Stimulated activated effector memory CD8-positive, alpha-beta T cell treated with anti-CD3 and anti-CD28 coated beads, Interleukin-12 subunit alpha, Interleukin-12 subunit beta, amount 100 ng/mL, for 72 hours (primary cell): Measurements from ENCODE around the gene SCUBE2.

ENCODE experiments used
- ATAC-seq: fragments of 150-1000 bp; cut with Tn5 transposase; 2 replicates; pipeline ENCODE4 v1.10.0; 2021
- DNase-seq, 2 donors: peaks; one replicate each; pipeline ENCODE4 v3.0.0; 2021 to 2022; ENCODE audit warnings: low spot score in 2 of 2
- H3K27ac Mint-ChIP-seq: one replicate; pipeline ENCODE4 v1.8.0; 2022; ENCODE audit warnings: mild to moderate bottlenecking, mixed read lengths
- H3K36me3 Mint-ChIP-seq: one replicate; pipeline ENCODE4 v1.8.0; 2022; ENCODE audit warnings: mild to moderate bottlenecking, mixed read lengths
- H3K4me1 Mint-ChIP-seq: one replicate; pipeline ENCODE4 v1.8.0; 2022; ENCODE audit warnings: mixed read lengths
- H3K4me3 Mint-ChIP-seq: one replicate; pipeline ENCODE4 v1.8.0; 2022; ENCODE audit warnings: mild to moderate bottlenecking, mixed read lengths
- H3K9me3 Mint-ChIP-seq: one replicate; pipeline ENCODE4 v1.8.0; 2022; ENCODE audit warnings: mixed read lengths

The SCUBE2 gene

DNA sequence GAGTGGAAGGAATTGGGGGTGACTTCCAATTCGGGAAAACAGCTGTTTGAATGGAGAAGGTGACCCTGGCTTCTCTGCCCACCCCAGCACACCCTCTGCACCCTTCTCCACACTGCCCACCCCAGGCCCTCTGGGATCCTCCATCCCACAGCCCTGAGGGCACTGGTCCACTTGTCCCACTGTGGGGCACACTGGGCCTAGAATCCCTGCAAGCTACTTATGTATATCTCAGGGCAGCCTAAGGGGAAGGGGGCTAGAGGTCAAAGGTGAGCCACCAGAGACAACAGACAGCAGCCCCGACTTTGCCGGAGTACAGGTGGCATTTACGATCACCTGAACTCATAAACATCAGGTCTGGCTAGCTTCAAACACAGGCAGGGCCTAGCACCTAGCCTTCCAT, 673 bp upstream of the SCUBE2 start:
- Mint-ChIP-seq H3K9me3 (no peaks in the 10 kb centered on the region), H3K27ac (no peak overlapping the region), H3K4me3 (peak overlapping the region; percentile 38), H3K4me1 (peaks cover 8% of the 10 kb centered on the region), H3K36me3 (no peaks in the 10 kb centered on the region)
- no peak for ATAC-seq
- no peak for DNase-seq

DNA sequence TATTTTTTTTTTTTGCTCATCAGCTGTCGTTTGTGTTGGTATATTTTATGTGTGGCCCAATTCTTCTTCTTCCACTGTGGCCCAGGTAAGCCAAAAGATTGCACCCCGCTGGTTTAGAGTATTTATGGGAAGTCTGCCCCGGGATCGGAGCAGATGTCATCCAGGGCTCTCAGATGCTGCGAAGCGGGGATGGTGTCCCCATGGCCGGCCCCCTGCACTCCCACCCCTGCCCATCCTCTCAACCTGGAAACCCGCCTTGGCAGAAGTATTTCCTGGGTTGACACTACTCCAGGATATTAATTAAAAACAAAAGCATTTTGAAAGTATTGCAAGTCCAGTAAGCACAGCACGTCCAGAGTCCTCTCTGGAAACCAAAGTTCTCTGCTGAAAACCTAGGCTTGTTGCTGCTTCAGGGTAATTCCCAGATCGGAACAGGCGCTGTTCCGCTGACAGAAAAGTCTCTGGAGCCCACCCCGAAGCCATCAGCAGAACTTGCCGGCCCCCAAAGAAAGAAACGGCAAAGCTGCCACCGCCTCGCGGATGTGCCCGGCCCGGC, 833 bp downstream of the SCUBE2 start:
- H3K9me3 Mint-ChIP-seq, result no peaks in the 10 kb centered on the region
- H3K4me3 Mint-ChIP-seq, result peak overlapping the region; percentile 36
- H3K36me3 Mint-ChIP-seq, result no peaks in the 10 kb centered on the region
- ATAC-seq (no peak), DNase-seq (no peak)
- no peak overlapping the region for H3K27ac Mint-ChIP-seq
- peaks cover 8% of the 10 kb centered on the region for H3K4me1 Mint-ChIP-seq

- Mint-ChIP-seq H3K9me3 (no peaks in the 10 kb centered on the region), H3K4me1 (peaks cover 8% of the 10 kb centered on the region), H3K4me3 (no peak overlapping the region), H3K27ac (no peak overlapping the region), H3K36me3 (no peaks in the 10 kb centered on the region)
- ATAC-seq, result peak; percentile 15
- no peak for DNase-seq
These were observed 1.8 kb downstream of the SCUBE2 start for GRCh38 chr11:9089636-9090035.

DNA sequence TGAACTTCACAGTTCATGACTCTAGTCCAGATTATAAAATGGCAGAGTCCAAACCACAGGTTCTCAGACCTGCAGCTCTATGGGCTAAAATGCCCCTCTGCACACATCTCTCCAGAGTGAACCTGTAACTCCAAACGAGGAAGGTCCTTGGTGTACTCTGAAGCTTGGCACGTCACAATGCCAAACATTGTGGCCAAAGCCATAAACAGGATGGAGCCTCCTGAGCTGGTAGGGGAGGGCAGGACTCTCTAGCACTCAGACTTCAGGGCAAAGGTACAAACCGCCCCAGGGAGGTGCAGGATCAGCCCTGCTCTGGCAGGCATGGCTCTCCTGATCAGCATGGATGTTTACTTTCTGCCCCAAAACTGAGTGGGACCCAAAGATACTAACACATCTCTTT, 2.3 kb downstream of the SCUBE2 start:
- ATAC-seq (no peak), DNase-seq (no peak)
- no peak overlapping the region for H3K27ac Mint-ChIP-seq
- H3K36me3 Mint-ChIP-seq, result no peaks in the 10 kb centered on the region
- H3K4me3 Mint-ChIP-seq, result no peak overlapping the region
- no peaks in the 10 kb centered on the region for H3K9me3 Mint-ChIP-seq
- peaks cover 8% of the 10 kb centered on the region for H3K4me1 Mint-ChIP-seq

GRCh38 chr11:9082575-9082974, 8.8 kb downstream of the SCUBE2 start:
- Mint-ChIP-seq H3K4me3 (no peak overlapping the region), H3K27ac (no peak overlapping the region), H3K4me1 (peaks cover 6% of the 10 kb centered on the region), H3K9me3 (no peaks in the 10 kb centered on the region), H3K36me3 (no peaks in the 10 kb centered on the region)
- ATAC-seq (no peak), DNase-seq (no peak)

- no peak overlapping the region for H3K27ac Mint-ChIP-seq
- H3K4me3 Mint-ChIP-seq, result no peak overlapping the region
- H3K4me1 Mint-ChIP-seq, result peaks cover 6% of the 10 kb centered on the region
- H3K36me3 Mint-ChIP-seq, result no peaks in the 10 kb centered on the region
- DNase-seq (no peak), ATAC-seq (peak; percentile 26)
- no peaks in the 10 kb centered on the region for H3K9me3 Mint-ChIP-seq
These were observed 10.2 kb downstream of the SCUBE2 start for GRCh38 chr11:9081153-9081552.

GRCh38 chr11:9078113-9079086, 13.0 kb downstream of the SCUBE2 start:
- H3K9me3 Mint-ChIP-seq, result no peaks in the 10 kb centered on the region
- H3K27ac Mint-ChIP-seq, result no peak overlapping the region

GRCh38 chr11:9077164-9077563, 14.2 kb downstream of the SCUBE2 start:
- H3K27ac Mint-ChIP-seq, result no peak overlapping the region
- ATAC-seq, result no peak

More at GRCh38 chr11:9078113-9079086, 13.0 kb downstream of the SCUBE2 start:
- Mint-ChIP-seq H3K36me3 (no peaks in the 10 kb centered on the region), H3K4me3 (no peak overlapping the region), H3K4me1 (peaks cover 6% of the 10 kb centered on the region)
- ATAC-seq (no peak), DNase-seq (no peak)

DNA sequence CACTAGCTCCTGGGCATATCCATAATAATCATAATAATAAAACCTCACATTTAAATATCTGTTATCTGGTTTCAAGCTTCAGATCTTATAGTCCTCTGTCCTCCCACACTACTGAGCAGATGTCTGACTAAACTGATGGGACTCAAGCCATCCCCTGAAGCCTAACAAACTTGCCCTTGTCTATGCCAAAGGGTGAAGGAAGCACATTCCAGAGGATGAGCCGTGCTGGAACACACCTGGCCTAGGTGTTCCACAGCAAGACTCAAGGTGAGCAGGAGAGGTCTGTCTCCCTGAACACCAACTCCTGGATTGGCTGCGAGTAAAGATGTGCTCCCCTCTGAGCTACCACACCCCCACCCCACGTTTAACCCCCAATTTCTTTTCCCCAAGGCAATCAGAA, 14.7 kb downstream of the SCUBE2 start:
- no peak overlapping the region for H3K27ac Mint-ChIP-seq
- H3K4me1 Mint-ChIP-seq, result peaks cover 6% of the 10 kb centered on the region
- no peaks in the 10 kb centered on the region for H3K36me3 Mint-ChIP-seq
- DNase-seq (no peak), ATAC-seq (no peak)
- no peaks in the 10 kb centered on the region for H3K9me3 Mint-ChIP-seq
- H3K4me3 Mint-ChIP-seq, result no peak overlapping the region

More at GRCh38 chr11:9077164-9077563, 14.2 kb downstream of the SCUBE2 start:
- no peaks in the 10 kb centered on the region for H3K9me3 Mint-ChIP-seq
- H3K36me3 Mint-ChIP-seq, result no peaks in the 10 kb centered on the region
- H3K4me3 Mint-ChIP-seq, result no peak overlapping the region
- no peak for DNase-seq
- peaks cover 6% of the 10 kb centered on the region for H3K4me1 Mint-ChIP-seq

GRCh38 chr11:9076046-9076445, 15.4 kb downstream of the SCUBE2 start:
- no peak overlapping the region for H3K27ac Mint-ChIP-seq
- DNase-seq (no peak), ATAC-seq (no peak)
- H3K4me3 Mint-ChIP-seq, result no peak overlapping the region
- H3K9me3 Mint-ChIP-seq, result no peaks in the 10 kb centered on the region
- H3K36me3 Mint-ChIP-seq, result no peaks in the 10 kb centered on the region
- H3K4me1 Mint-ChIP-seq, result peaks cover 2% of the 10 kb centered on the region

DNA sequence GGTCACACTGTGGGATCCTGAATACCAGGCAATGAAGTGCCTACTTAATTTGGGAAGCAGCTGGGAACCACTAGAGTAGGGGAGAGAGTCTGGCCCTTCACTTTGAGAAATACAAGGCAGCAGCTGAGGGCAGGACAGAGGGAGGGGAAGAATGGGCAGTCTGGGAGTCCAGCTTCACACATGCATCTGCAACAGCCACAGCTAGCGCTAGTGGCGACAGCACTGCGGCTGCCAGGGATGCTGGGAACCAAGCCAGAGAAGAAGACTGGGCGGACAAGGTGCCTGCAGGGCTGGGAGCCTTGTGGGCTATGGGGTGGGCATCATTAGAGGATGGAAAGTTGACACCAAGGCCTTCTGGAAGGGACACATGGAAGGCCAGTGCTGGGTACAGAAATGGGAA, 15.8 kb downstream of the SCUBE2 start:
- no peak overlapping the region for H3K4me3 Mint-ChIP-seq
- no peaks in the 10 kb centered on the region for H3K36me3 Mint-ChIP-seq
- DNase-seq (no peak), ATAC-seq (peak; percentile 16)
- no peaks in the 10 kb centered on the region for H3K9me3 Mint-ChIP-seq
- no peaks in the 10 kb centered on the region for H3K4me1 Mint-ChIP-seq
- no peak overlapping the region for H3K27ac Mint-ChIP-seq

- no peak for ATAC-seq
- H3K36me3 Mint-ChIP-seq, result no peaks in the 10 kb centered on the region
- no peak overlapping the region for H3K4me3 Mint-ChIP-seq
- H3K27ac Mint-ChIP-seq, result no peak overlapping the region
- H3K9me3 Mint-ChIP-seq, result no peaks in the 10 kb centered on the region
- DNase-seq, result no peak
- no peaks in the 10 kb centered on the region for H3K4me1 Mint-ChIP-seq
These were observed 16.9 kb downstream of the SCUBE2 start for GRCh38 chr11:9074338-9075029.

DNA sequence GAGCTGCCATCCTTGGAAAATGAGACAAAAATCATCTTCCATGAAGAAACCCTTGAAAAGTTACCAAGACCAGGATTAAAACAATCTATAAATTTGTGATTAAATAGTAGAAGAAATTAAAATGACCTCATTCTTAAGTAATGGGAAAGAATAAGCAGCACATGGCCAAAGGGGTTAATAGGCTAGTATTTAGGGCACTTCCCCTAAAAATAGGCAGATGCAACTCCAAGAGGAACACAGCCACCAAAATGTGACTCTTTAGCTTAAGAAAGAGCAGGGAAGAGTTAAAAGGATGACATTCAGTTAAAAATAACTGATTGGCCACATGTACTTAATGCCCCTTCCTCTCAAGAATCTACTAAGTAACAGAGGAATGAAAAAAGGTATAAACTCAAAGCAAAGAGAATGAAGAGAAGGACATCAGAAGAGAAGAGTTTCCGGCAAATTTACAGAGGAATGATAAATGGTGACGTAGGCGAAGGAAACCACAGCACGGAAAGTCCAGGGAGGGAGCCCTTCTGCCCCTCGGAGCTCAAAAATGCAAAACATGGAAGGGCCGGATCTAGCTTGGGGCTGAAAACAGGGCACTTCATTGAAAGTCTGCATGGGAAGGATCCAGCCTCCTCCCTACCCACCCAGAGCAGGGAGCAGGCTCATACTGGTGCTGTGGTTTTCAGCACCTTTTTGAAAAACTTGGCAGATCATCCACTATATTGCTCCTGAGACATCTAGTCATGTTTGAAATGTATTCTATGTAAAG, 17.8 kb downstream of the SCUBE2 start:
- no peaks in the 10 kb centered on the region for H3K9me3 Mint-ChIP-seq
- ATAC-seq (no peak), DNase-seq (no peak)
- no peak overlapping the region for H3K27ac Mint-ChIP-seq
- H3K4me3 Mint-ChIP-seq, result no peak overlapping the region
- no peaks in the 10 kb centered on the region for H3K36me3 Mint-ChIP-seq
- H3K4me1 Mint-ChIP-seq, result no peaks in the 10 kb centered on the region

- ATAC-seq (no peak), DNase-seq (no peak)
- H3K27ac Mint-ChIP-seq, result no peak overlapping the region
- H3K4me1 Mint-ChIP-seq, result no peaks in the 10 kb centered on the region
- H3K36me3 Mint-ChIP-seq, result no peaks in the 10 kb centered on the region
- no peaks in the 10 kb centered on the region for H3K9me3 Mint-ChIP-seq
- no peak overlapping the region for H3K4me3 Mint-ChIP-seq
These were observed 18.7 kb downstream of the SCUBE2 start for GRCh38 chr11:9072626-9073176.

DNA sequence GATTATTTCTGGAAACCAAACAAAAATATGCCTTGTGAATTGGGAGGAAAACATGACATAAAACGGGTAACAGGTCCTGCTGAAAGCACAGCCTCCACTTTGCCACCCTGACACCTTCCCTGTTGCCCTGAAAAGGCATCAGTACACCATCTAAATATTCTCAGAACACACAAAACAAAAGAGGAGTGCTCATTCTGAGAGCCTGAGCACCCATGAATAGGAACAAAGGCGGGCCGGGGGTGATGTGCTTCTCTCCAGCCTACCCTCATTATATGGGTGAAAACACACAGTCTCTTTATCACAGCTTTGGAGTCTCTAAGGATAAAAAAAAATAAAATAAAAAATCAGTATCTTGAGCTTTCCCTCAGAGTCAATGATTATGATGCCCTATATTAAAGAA, 19.7 kb downstream of the SCUBE2 start:
- H3K27ac Mint-ChIP-seq, result no peak overlapping the region
- H3K4me3 Mint-ChIP-seq, result no peak overlapping the region
- no peaks in the 10 kb centered on the region for H3K4me1 Mint-ChIP-seq

More for the DNA sequence above, 19.7 kb downstream of the SCUBE2 start:
- no peak for ATAC-seq
- H3K9me3 Mint-ChIP-seq, result no peaks in the 10 kb centered on the region
- H3K36me3 Mint-ChIP-seq, result no peaks in the 10 kb centered on the region
- no peak for DNase-seq
